HEK293 (cell line): ENCODE data around the gene GPC2.

Experiments used
- CTCF ChIA-PET: fragments of 350-600 bp; formaldehyde crosslinking; extraction: SDS; loops from one replicate; lab custom pipeline; 2021; ENCODE audit warnings: antibody characterized with exemption; lab: Yijun Ruan, JAX
- POLR2A ChIA-PET: fragments of 300-600 bp; formaldehyde crosslinking; extraction: SDS; loops from one replicate; lab custom pipeline; 2020; ENCODE audit warnings: antibody characterized with exemption, inconsistent platforms; lab: Yijun Ruan, JAX
- H3K27ac ChIP-seq: fragments of 200-500 bp; sonication (Bioruptor generic); 2 replicates; pipeline ENCODE4 v1.5.1; 2014; ENCODE audit warnings: low read depth, low read length, control low read depth, inconsistent platforms; ENCODE audit errors: extremely low read depth
- H3K36me3 ChIP-seq, 2 experiments: fragments of 200-500 bp in 1 of 2; sonication (Bioruptor generic) in 1 of 2; 1 replicate in 1 of 2; 2 replicates in 1 of 2; pipeline ENCODE4 v1.5.1; 2014 to 2017; ENCODE audit warnings: inconsistent platforms in 2 of 2, low read length in 2 of 2; ENCODE audit not compliant: control insufficient read depth in 2 of 2, insufficient read depth in 1 of 2
- H3K4me1 ChIP-seq: fragments of 200-500 bp; sonication (Bioruptor generic); 2 replicates; pipeline ENCODE4 v1.5.1; 2014; ENCODE audit warnings: mild to moderate bottlenecking, low read length, inconsistent platforms; ENCODE audit not compliant: control insufficient read depth, insufficient read depth
- H3K4me3 ChIP-seq: 2 replicates; pipeline ENCODE4 v1.5.1; 2011; ENCODE audit warnings: low read depth, mild to moderate bottlenecking, control low read depth, low read length, moderate library complexity
- H3K9me3 ChIP-seq: fragments of 200-500 bp; sonication (Bioruptor generic); 2 replicates; pipeline ENCODE4 v1.5.1; 2014; ENCODE audit warnings: low read depth, low read length, inconsistent platforms; ENCODE audit not compliant: control insufficient read depth, insufficient read depth
- GLIS2 ChIP-seq: fragments of 450-650 bp; formaldehyde crosslinking; IDR thresholded peaks from 2 replicates; pipeline ENCODE4 v1.5.1; 2016; ENCODE audit warnings: missing biosample characterization, missing genetic modification characterization
- IKZF3 ChIP-seq: fragments of 450-650 bp; IDR thresholded peaks from 2 replicates; pipeline ENCODE4 v1.5.0; 2018; ENCODE audit warnings: missing biosample characterization, mild to moderate bottlenecking, missing genetic modification characterization, moderate library complexity
- KLF16 ChIP-seq: fragments of 450-650 bp; formaldehyde crosslinking; IDR thresholded peaks from 2 replicates; pipeline ENCODE4 v1.5.1; 2017; ENCODE audit warnings: missing biosample characterization, missing genetic modification characterization
- KLF8 ChIP-seq: fragments of 450-650 bp; formaldehyde crosslinking; IDR thresholded peaks from 2 replicates; pipeline ENCODE4 v1.5.1; 2016; ENCODE audit warnings: missing biosample characterization, missing genetic modification characterization
- OSR2 ChIP-seq: fragments of 450-650 bp; formaldehyde crosslinking; IDR thresholded peaks from 2 replicates; pipeline ENCODE4 v1.5.1; 2016; ENCODE audit warnings: missing biosample characterization, missing genetic modification characterization
- PRDM1 ChIP-seq: fragments of 450-650 bp; formaldehyde crosslinking; IDR thresholded peaks from 2 replicates; pipeline ENCODE4; 2016; ENCODE audit warnings: missing biosample characterization, missing genetic modification characterization
- RBAK ChIP-seq: fragments of 450-650 bp; formaldehyde crosslinking; IDR thresholded peaks from 2 replicates; pipeline ENCODE4 v1.5.1; 2016; ENCODE audit warnings: missing biosample characterization, missing genetic modification characterization
- YY2 ChIP-seq: fragments of 450-650 bp; formaldehyde crosslinking; IDR thresholded peaks from 2 replicates; pipeline ENCODE4 v1.5.1; 2016; ENCODE audit warnings: missing biosample characterization, missing genetic modification characterization
- ZNF10 ChIP-seq: fragments of 450-650 bp; formaldehyde crosslinking; IDR thresholded peaks from 2 replicates; pipeline ENCODE4 v1.5.1; 2017; ENCODE audit warnings: missing biosample characterization, missing genetic modification characterization
- ZNF132 ChIP-seq: fragments of 450-650 bp; formaldehyde crosslinking; IDR thresholded peaks from 2 replicates; pipeline ENCODE4 v1.5.1; 2017; ENCODE audit warnings: missing biosample characterization, missing genetic modification characterization, borderline replicate concordance
- ZNF221 ChIP-seq: fragments of 450-650 bp; formaldehyde crosslinking; IDR thresholded peaks from 2 replicates; pipeline ENCODE4 v1.5.1; 2017; ENCODE audit warnings: missing biosample characterization, missing genetic modification characterization, borderline replicate concordance
- ZNF223 ChIP-seq: fragments of 450-650 bp; formaldehyde crosslinking; IDR thresholded peaks from 2 replicates; pipeline ENCODE4 v1.5.1; 2016; ENCODE audit warnings: missing biosample characterization, missing genetic modification characterization
- ZNF266 ChIP-seq: fragments of 450-650 bp; formaldehyde crosslinking; IDR thresholded peaks from 2 replicates; pipeline ENCODE4 v1.5.1; 2016; ENCODE audit warnings: missing biosample characterization, missing genetic modification characterization, low read depth
- ZNF274 ChIP-seq, 2 experiments: fragments of 200-500 bp in 1 of 2; fragments of 450-650 bp in 1 of 2; sonication (Bioruptor generic) in 1 of 2; formaldehyde crosslinking in 1 of 2; IDR thresholded peaks; 2 replicates each; pipeline versions ENCODE4 v1.5.1 to v1.6.1; 2014 to 2016; ENCODE audit warnings: borderline replicate concordance in 1 of 2, inconsistent platforms in 1 of 2, low read length in 1 of 2, missing biosample characterization in 1 of 2, missing genetic modification characterization in 1 of 2
- ZNF366 ChIP-seq: fragments of 450-650 bp; formaldehyde crosslinking; conservative IDR thresholded peaks from 2 replicates; pipeline ENCODE4 v1.5.1; 2016; ENCODE audit warnings: missing biosample characterization, missing genetic modification characterization
- ZNF521 ChIP-seq: fragments of 450-650 bp; formaldehyde crosslinking; IDR thresholded peaks from 2 replicates; pipeline ENCODE4 v1.5.1; 2017; ENCODE audit warnings: missing biosample characterization, mild to moderate bottlenecking, missing genetic modification characterization
- ZNF548 ChIP-seq: fragments of 450-650 bp; formaldehyde crosslinking; IDR thresholded peaks from 2 replicates; pipeline ENCODE4 v1.5.1; 2016; ENCODE audit warnings: missing biosample characterization, missing genetic modification characterization
- ZNF624 ChIP-seq: fragments of 450-650 bp; formaldehyde crosslinking; IDR thresholded peaks from 2 replicates; pipeline ENCODE4 v1.5.1; 2017; ENCODE audit warnings: missing biosample characterization, missing genetic modification characterization
- ZNF701 ChIP-seq: fragments of 450-650 bp; formaldehyde crosslinking; IDR thresholded peaks from 2 replicates; pipeline ENCODE4 v1.5.1; 2016; ENCODE audit warnings: missing biosample characterization, missing genetic modification characterization
- ZNF777 ChIP-seq: fragments of 450-650 bp; formaldehyde crosslinking; IDR thresholded peaks from 2 replicates; pipeline ENCODE4 v1.5.1; 2017; ENCODE audit warnings: missing biosample characterization, missing genetic modification characterization, borderline replicate concordance
- TF ChIP-seq, protein P1 (sequence below): fragments of 450-650 bp; formaldehyde crosslinking; IDR thresholded peaks from 2 replicates; pipeline ENCODE4 v1.5.1; 2016; ENCODE audit warnings: missing biosample characterization, missing genetic modification characterization
- TF ChIP-seq, protein P2 (sequence below): fragments of 450-650 bp; IDR thresholded peaks from 2 replicates; pipeline ENCODE4 v1.5.1; 2018; ENCODE audit warnings: missing biosample characterization, mild to moderate bottlenecking, missing genetic modification characterization
- TF ChIP-seq, protein P3 (sequence below): fragments of 450-650 bp; formaldehyde crosslinking; IDR thresholded peaks from 2 replicates; pipeline ENCODE4 v1.5.1; 2016; ENCODE audit warnings: missing biosample characterization, missing genetic modification characterization
- TF ChIP-seq, protein P4 (sequence below): fragments of 450-650 bp; formaldehyde crosslinking; IDR thresholded peaks from 2 replicates; pipeline ENCODE4; 2016; ENCODE audit warnings: missing biosample characterization, missing genetic modification characterization
- TF ChIP-seq, protein P5 (sequence below): fragments of 450-650 bp; formaldehyde crosslinking; IDR thresholded peaks from 2 replicates; pipeline ENCODE4 v1.5.1; 2016; ENCODE audit warnings: missing biosample characterization, missing genetic modification characterization
- TF ChIP-seq, protein P6 (sequence below): fragments of 450-650 bp; IDR thresholded peaks from 2 replicates; pipeline ENCODE4 v1.5.1; 2018; ENCODE audit warnings: missing biosample characterization, missing genetic modification characterization

GPC2 gene

DNA sequence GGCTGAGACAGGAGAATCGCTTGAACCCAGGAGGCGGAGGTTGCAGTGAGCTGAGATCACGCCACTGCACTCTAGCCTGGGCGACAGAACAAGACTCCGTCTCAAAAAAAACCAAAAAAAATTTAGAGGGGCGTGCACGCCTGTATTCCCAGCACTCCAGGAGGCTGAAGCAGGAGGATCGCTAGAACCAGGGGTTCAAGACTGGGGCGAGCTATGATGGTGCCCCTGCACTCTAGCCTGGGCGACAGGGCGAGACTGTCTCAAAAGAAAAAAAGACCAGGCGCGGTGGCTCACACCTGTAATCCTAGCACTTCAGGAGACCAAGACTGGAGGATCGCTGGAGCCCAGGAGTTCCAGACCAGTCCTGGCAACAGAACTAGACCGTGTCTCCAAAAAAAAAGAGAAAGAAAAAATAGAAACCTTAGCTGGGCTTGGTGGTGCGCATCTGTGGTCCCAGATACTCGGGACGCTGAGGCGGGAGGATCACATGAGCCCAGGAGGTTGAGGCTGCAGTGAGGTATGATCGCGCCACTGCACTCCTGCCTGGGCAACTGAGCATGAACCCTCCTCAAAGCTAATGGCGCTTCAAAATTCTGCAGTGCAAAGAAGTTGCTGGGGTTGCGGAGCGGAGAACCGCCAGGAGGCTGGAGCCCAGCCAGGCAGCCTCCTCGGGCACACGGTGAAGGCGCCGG lies 50.8 kb downstream of the GPC2 start (continued):
- TF ChIP-seq, protein P1, sequence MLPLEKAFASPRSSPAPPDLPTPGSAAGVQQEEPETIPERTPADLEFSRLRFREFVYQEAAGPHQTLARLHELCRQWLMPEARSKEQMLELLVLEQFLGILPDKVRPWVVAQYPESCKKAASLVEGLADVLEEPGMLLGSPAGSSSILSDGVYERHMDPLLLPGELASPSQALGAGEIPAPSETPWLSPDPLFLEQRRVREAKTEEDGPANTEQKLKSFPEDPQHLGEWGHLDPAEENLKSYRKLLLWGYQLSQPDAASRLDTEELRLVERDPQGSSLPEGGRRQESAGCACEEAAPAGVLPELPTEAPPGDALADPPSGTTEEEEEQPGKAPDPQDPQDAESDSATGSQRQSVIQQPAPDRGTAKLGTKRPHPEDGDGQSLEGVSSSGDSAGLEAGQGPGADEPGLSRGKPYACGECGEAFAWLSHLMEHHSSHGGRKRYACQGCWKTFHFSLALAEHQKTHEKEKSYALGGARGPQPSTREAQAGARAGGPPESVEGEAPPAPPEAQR (tag by site-specific recombination), result 0 out of 2 replicates have a peak, but pooled peaks have one; percentile 12
- TF ChIP-seq ZNF777 (tag by site-specific recombination) (no peak; the same call in 1 of the 2 replicates), ZNF701 (tag by site-specific recombination) (no peak), ZNF10 (peak; percentile 95; the same call in 1 of the 2 replicates), KLF16 (tag by site-specific recombination) (no peak), ZNF366 (no peak)
- TF ChIP-seq, protein P2, sequence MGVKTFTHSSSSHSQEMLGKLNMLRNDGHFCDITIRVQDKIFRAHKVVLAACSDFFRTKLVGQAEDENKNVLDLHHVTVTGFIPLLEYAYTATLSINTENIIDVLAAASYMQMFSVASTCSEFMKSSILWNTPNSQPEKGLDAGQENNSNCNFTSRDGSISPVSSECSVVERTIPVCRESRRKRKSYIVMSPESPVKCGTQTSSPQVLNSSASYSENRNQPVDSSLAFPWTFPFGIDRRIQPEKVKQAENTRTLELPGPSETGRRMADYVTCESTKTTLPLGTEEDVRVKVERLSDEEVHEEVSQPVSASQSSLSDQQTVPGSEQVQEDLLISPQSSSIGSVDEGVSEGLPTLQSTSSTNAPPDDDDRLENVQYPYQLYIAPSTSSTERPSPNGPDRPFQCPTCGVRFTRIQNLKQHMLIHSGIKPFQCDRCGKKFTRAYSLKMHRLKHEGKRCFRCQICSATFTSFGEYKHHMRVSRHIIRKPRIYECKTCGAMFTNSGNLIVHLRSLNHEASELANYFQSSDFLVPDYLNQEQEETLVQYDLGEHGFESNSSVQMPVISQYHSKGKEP, result peak; percentile 43; the same call in 1 of the 2 replicates

DNA sequence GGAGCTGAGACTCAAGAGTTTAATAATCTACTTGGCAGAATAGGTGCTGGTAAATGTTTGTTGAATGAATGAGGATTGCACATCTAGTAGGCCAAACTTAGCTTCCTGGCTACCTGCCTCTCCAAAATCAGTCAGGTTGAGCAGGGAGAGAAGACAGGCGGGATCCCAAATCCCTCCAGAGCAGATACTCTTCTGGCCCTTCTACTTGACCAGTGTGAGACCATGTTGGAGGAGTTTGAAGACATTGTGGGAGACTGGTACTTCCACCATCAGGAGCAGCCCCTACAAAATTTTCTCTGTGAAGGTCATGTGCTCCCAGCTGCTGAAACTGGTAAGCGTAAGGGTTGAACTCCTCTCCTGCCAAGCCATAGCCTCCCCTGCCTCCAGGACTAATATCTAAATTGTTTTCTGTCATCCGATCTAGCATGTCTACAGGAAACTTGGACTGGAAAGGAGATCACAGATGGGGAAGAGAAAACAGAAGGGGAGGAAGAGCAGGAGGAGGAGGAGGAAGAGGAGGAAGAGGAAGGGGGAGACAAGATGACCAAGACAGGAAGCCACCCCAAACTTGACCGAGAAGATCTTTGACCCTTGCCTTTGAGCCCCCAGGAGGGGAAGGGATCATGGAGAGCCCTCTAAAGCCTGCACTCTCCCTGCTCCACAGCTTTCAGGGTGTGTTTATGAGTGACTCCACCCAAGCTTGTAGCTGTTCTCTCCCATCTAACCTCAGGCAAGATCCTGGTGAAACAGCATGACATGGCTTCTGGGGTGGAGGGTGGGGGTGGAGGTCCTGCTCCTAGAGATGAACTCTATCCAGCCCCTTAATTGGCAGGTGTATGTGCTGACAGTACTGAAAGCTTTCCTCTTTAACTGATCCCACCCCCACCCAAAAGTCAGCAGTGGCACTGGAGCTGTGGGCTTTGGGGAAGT lies 52.6 kb downstream of the GPC2 start:
- peaks cover 3% of the 10 kb centered on the region for H3K4me1 ChIP-seq
- TF ChIP-seq ZNF548 (tag by site-specific recombination) (no peak), OSR2 (tag by site-specific recombination) (no peak), IKZF3 (no peak), ZNF624 (tag by site-specific recombination) (no peak), KLF8 (tag by site-specific recombination) (no peak), ZNF132 (tag by site-specific recombination) (no peak), ZNF223 (tag by site-specific recombination) (no peak), YY2 (no peak), PRDM1 (tag by site-specific recombination) (peak; percentile 18; the same call in 1 of the 2 replicates), ZNF521 (no peak), RBAK (tag by site-specific recombination) (no peak), GLIS2 (no peak), ZNF274 (IDR thresholded peaks at IDR 0.05; ENCODE audit: low read length) (no peak), ZNF274 (tag by site-specific recombination; IDR thresholded peaks at IDR 0.05; ENCODE audit: borderline replicate concordance) (no peak), ZNF221 (tag by site-specific recombination) (no peak), ZNF266 (tag by site-specific recombination) (no peak)
- TF ChIP-seq, protein P3, sequence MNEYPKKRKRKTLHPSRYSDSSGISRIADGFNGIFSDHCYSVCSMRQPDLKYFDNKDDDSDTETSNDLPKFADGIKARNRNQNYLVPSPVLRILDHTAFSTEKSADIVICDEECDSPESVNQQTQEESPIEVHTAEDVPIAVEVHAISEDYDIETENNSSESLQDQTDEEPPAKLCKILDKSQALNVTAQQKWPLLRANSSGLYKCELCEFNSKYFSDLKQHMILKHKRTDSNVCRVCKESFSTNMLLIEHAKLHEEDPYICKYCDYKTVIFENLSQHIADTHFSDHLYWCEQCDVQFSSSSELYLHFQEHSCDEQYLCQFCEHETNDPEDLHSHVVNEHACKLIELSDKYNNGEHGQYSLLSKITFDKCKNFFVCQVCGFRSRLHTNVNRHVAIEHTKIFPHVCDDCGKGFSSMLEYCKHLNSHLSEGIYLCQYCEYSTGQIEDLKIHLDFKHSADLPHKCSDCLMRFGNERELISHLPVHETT (tag by site-specific recombination), result no peak
- TF ChIP-seq, protein P4, sequence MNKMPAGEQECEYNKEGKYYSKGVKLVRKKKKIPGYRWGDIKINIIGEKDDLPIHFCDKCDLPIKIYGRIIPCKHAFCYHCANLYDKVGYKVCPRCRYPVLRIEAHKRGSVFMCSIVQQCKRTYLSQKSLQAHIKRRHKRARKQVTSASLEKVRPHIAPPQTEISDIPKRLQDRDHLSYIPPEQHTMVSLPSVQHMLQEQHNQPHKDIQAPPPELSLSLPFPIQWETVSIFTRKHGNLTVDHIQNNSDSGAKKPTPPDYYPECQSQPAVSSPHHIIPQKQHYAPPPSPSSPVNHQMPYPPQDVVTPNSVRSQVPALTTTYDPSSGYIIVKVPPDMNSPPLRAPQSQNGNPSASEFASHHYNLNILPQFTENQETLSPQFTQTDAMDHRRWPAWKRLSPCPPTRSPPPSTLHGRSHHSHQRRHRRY, result no peak
- TF ChIP-seq, protein P5, sequence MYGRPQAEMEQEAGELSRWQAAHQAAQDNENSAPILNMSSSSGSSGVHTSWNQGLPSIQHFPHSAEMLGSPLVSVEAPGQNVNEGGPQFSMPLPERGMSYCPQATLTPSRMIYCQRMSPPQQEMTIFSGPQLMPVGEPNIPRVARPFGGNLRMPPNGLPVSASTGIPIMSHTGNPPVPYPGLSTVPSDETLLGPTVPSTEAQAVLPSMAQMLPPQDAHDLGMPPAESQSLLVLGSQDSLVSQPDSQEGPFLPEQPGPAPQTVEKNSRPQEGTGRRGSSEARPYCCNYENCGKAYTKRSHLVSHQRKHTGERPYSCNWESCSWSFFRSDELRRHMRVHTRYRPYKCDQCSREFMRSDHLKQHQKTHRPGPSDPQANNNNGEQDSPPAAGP (tag by site-specific recombination), result peak; percentile 69
- TF ChIP-seq, protein P6, sequence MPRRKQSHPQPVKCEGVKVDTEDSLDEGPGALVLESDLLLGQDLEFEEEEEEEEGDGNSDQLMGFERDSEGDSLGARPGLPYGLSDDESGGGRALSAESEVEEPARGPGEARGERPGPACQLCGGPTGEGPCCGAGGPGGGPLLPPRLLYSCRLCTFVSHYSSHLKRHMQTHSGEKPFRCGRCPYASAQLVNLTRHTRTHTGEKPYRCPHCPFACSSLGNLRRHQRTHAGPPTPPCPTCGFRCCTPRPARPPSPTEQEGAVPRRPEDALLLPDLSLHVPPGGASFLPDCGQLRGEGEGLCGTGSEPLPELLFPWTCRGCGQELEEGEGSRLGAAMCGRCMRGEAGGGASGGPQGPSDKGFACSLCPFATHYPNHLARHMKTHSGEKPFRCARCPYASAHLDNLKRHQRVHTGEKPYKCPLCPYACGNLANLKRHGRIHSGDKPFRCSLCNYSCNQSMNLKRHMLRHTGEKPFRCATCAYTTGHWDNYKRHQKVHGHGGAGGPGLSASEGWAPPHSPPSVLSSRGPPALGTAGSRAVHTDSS (tag by site-specific recombination), result peak; percentile 97

More for the DNA sequence above, 52.6 kb downstream of the GPC2 start:
- Histone ChIP-seq H3K27ac (no peak overlapping the region), H3K4me3 (no peak overlapping the region), H3K9me3 (no peaks in the 10 kb centered on the region), H3K36me3 (peaks cover 0 to 13% of the 10 kb centered on the region in 2 experiments; a peak in 2 of 3 replicates)
- ChIA-PET CTCF (interaction anchor here (0.6 to 1.1 kb wide), 9 partner anchors 8 to 611 kb away, joined by 3 to 5 read pairs (median 4); no protein-coding TSS in a partner anchor), POLR2A (interaction anchor here (0.7 to 8.4 kb wide), 3 partner anchors 23 to 305 kb away, joined by 4 to 81 read pairs (median 4); partner anchors contain the start of genes AP4M1, MCM7 and MEPCE)
